PFSK-1 (cell line): ENCODE data around the gene TRAP1.

ENCODE experiments used
- FOXP2 ChIP-seq: optimal IDR thresholded peaks from 2 replicates; pipeline ENCODE3; 2011; ENCODE audit warnings: borderline replicate concordance, control low read depth, inconsistent platforms; ENCODE audit not compliant: insufficient read depth; ENCODE audit errors: extremely low read length, extremely low read depth
- POLR2AphosphoS5 ChIP-seq: IDR thresholded peaks from 2 replicates; pipeline ENCODE4 v1.6.1; 2012; ENCODE audit warnings: low read depth, mild to moderate bottlenecking, control low read depth, low read length, moderate library complexity
- REST ChIP-seq, 2 experiments: IDR thresholded peaks; 2 replicates each; pipeline versions ENCODE4 v1.6.1 to v1.8.0; 2011 to 2012; ENCODE audit warnings: low read depth in 2 of 2, low read length in 2 of 2, control low read depth in 1 of 2, inconsistent platforms in 1 of 2, mild to moderate bottlenecking in 1 of 2, moderate library complexity in 1 of 2; ENCODE audit not compliant: insufficient read depth in 1 of 2
- SIN3A ChIP-seq: IDR thresholded peaks from 2 replicates; pipeline ENCODE4 v1.6.1; 2012; ENCODE audit warnings: mild to moderate bottlenecking, low read length, moderate library complexity, borderline replicate concordance; ENCODE audit not compliant: insufficient read depth
- TAF1 ChIP-seq: IDR thresholded peaks from 2 replicates; pipeline ENCODE4 v1.6.1; 2012; ENCODE audit warnings: low read length, control low read depth, borderline replicate concordance; ENCODE audit not compliant: insufficient read depth

The TRAP1 gene

DNA sequence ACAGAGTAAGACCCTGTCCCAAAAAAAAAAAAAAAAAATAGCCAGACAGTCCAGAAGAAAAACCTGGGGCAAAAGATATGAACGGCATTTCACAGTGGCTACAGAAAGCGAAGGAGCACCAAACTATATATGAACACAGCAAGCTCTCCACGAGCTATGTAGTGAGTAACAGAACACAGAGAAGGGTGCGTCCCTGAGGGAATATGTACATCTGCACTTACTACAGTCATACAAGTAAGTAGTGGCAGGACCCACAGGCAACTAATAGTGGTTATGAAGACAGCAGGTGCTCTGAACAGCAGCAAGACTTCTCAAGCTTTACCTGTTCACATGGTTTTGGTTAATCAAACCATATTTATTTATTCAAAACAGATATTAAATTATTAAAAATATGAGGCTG lies 15.8 kb downstream of the TRAP1 start:
- TF ChIP-seq REST (IDR thresholded peaks at IDR 0.05; ENCODE audit: insufficient read depth in 1 of 2, low read depth in 2 of 2, low read length in 2 of 2), result no peak
- TF ChIP-seq SIN3A, result no peak
- TF ChIP-seq POLR2AphosphoS5, result no peak
- no peak for TF ChIP-seq FOXP2
- no peak for TF ChIP-seq TAF1

GRCh38 chr16:3698941-3699340 lies 18.4 kb downstream of the TRAP1 start:
- TF ChIP-seq POLR2AphosphoS5, result no peak

GRCh38 chr16:3696425-3697218 lies 20.7 kb downstream of the TRAP1 start:
- TF ChIP-seq POLR2AphosphoS5 (no peak), FOXP2 (no peak), SIN3A (no peak), TAF1 (no peak), REST (IDR thresholded peaks at IDR 0.05; ENCODE audit: insufficient read depth in 1 of 2, low read depth in 2 of 2, low read length in 2 of 2) (no peak)

DNA sequence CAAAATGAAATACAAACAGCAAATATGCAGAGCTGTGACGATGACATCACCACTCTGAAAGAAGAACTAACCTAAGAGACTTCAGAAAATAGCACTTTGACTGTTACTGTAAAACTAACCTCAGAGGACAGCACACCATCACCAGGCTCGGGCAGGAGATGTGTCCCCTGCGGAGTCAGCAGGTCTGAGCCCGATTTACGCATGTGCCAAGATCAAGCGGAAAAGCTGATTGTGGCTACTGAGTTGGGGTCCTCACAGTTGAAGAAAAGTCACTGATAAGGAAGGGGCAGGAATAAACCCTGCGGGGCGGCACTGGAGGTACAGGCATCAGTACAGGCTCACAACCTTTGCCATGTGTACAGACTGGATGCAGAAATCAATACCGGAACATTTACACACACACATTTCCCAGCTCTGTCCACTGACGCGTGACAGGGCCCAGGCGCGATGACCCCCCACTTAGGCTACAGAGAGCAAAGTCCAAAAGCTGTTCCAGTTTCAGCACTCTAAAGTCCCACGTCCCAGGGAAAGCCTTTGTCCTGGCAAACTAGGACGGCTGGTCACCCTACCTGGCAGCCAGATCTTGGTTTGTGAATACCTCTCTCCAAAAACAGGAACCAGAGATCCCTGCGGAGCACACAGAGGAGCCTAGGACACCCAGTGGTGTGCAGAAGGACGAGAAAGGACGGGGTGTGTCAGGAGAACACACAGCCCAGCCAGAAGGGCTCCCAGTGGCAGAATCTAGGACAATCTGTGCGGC lies 21.5 kb downstream of the TRAP1 start:
- TF ChIP-seq POLR2AphosphoS5, result no peak

DNA sequence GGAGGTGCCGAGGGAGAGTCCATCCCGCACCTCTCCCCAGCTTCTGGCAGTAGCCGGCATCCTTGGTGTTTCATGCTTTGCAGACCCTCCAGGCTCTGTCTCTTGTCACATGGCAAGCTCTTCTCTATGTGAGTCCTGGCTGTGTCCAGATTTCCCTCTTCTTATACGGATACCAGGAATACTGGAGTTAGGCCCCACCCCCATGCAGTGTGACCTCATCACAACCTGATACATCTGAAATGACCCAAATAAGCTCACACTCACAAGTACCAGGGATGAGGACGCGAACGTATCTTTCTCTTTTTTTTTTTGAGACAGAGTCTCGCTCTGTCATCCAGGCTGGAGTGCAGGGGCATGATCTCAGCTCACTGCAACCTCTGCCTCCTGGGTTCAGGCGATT lies 23.3 kb downstream of the TRAP1 start:
- TF ChIP-seq TAF1 (no peak), REST (IDR thresholded peaks at IDR 0.05; ENCODE audit: insufficient read depth in 1 of 2, low read depth in 2 of 2, low read length in 2 of 2) (no peak), FOXP2 (no peak), POLR2AphosphoS5 (no peak), SIN3A (no peak)

GRCh38 chr16:3691761-3692160 lies 25.6 kb downstream of the TRAP1 start:
- TF ChIP-seq FOXP2 (no peak), POLR2AphosphoS5 (no peak), TAF1 (no peak)
